ENCODE data around the gene ADRA2B. TPM values are rescaled to one million over a fixed set of nuclear protein-coding genes. Genes with fewer than 3 reads are reported as not detected.

The ADRA2B gene
- total RNA-seq, 1 donor from 2014 or later = 2.9 TPM

GRCh38 chr2:96123936-96124335 is 7.6 kb upstream of the ADRA2B start:
- H3K27ac ChIP-seq (replicated peaks) = no peak overlapping the region
- no peak overlapping the region for H3K4me3 ChIP-seq
- intact Hi-C loops (cut with micrococcal nuclease) = no loop called here
- H3K27me3 ChIP-seq (ENCODE audit: low read depth) = peaks cover 31% of the 10 kb centered on the region
- TF ChIP-seq CTCF (IDR thresholded peaks at IDR 0.05; ENCODE audit: borderline replicate concordance) = no peak
- H3K36me3 ChIP-seq = no peaks in the 10 kb centered on the region
- no peak for DNase-seq
- H3K9me3 ChIP-seq (replicated peaks) = no peaks in the 10 kb centered on the region
- H3K4me1 ChIP-seq = no peaks in the 10 kb centered on the region

GRCh38 chr2:96123290-96123689 is 6.9 kb upstream of the ADRA2B start:
- Histone ChIP-seq H3K4me3 (no peak overlapping the region), H3K4me1 (no peaks in the 10 kb centered on the region), H3K9me3 (replicated peaks) (no peaks in the 10 kb centered on the region), H3K27me3 (ENCODE audit: low read depth) (peaks cover 37% of the 10 kb centered on the region), H3K27ac (replicated peaks) (no peak overlapping the region), H3K36me3 (no peaks in the 10 kb centered on the region)
- TF ChIP-seq CTCF (IDR thresholded peaks at IDR 0.05; ENCODE audit: borderline replicate concordance) = no peak
- intact Hi-C loops (cut with micrococcal nuclease) = no loop called here
- no peak for DNase-seq

- Histone ChIP-seq H3K9me3 (replicated peaks) (no peaks in the 10 kb centered on the region), H3K4me1 (peaks cover 2% of the 10 kb centered on the region), H3K4me3 (no peak overlapping the region), H3K27me3 (ENCODE audit: low read depth) (peaks cover 46% of the 10 kb centered on the region), H3K36me3 (no peaks in the 10 kb centered on the region), H3K27ac (replicated peaks) (no peak overlapping the region)
- intact Hi-C loops (cut with micrococcal nuclease) = no loop called here
- TF ChIP-seq CTCF (IDR thresholded peaks at IDR 0.05; ENCODE audit: borderline replicate concordance) = no peak
- DNase-seq = no peak
Observed at GRCh38 chr2:96122391-96122790, 6.0 kb upstream of the ADRA2B start.

GRCh38 chr2:96121414-96121813 is 5.0 kb upstream of the ADRA2B start:
- H3K4me1 ChIP-seq = peaks cover 12% of the 10 kb centered on the region
- intact Hi-C loops (cut with micrococcal nuclease) = no loop called here
- H3K36me3 ChIP-seq = no peaks in the 10 kb centered on the region
- no peak for DNase-seq
- no peak overlapping the region for H3K27ac ChIP-seq (replicated peaks)
- peaks cover 53% of the 10 kb centered on the region for H3K27me3 ChIP-seq (ENCODE audit: low read depth)
- no peak for TF ChIP-seq CTCF (IDR thresholded peaks at IDR 0.05; ENCODE audit: borderline replicate concordance)
- no peaks in the 10 kb centered on the region for H3K9me3 ChIP-seq (replicated peaks)
- H3K4me3 ChIP-seq = no peak overlapping the region

GRCh38 chr2:96120991-96121390 is 4.6 kb upstream of the ADRA2B start:
- peaks cover 16% of the 10 kb centered on the region for H3K4me1 ChIP-seq
- DNase-seq = no peak
- intact Hi-C loops (cut with micrococcal nuclease) = no loop called here
- peaks cover 57% of the 10 kb centered on the region for H3K27me3 ChIP-seq (ENCODE audit: low read depth)
- H3K36me3 ChIP-seq = no peaks in the 10 kb centered on the region
- no peak for TF ChIP-seq CTCF (IDR thresholded peaks at IDR 0.05; ENCODE audit: borderline replicate concordance)
- no peak overlapping the region for H3K4me3 ChIP-seq
- no peaks in the 10 kb centered on the region for H3K9me3 ChIP-seq (replicated peaks)
- H3K27ac ChIP-seq (replicated peaks) = no peak overlapping the region

Data from left ventricle myocardium inferior (tissue), 1 donor.